GM19193 (cell line): Measurements from ENCODE around the gene MLH3.

Source experiments
- POLR2A ChIP-seq: IDR thresholded peaks from 4 replicates; pipeline ENCODE4 v1.6.1; 2011; ENCODE audit not compliant: insufficient read depth, insufficient read length; ENCODE audit errors: extremely low read depth

Gene MLH3

GRCh38 chr14:74985806-74986205 lies 65.5 kb downstream of the MLH3 start:
- TF ChIP-seq POLR2A = no peak

GRCh38 chr14:74985028-74985310 lies 66.3 kb downstream of the MLH3 start:
- no peak for TF ChIP-seq POLR2A

DNA sequence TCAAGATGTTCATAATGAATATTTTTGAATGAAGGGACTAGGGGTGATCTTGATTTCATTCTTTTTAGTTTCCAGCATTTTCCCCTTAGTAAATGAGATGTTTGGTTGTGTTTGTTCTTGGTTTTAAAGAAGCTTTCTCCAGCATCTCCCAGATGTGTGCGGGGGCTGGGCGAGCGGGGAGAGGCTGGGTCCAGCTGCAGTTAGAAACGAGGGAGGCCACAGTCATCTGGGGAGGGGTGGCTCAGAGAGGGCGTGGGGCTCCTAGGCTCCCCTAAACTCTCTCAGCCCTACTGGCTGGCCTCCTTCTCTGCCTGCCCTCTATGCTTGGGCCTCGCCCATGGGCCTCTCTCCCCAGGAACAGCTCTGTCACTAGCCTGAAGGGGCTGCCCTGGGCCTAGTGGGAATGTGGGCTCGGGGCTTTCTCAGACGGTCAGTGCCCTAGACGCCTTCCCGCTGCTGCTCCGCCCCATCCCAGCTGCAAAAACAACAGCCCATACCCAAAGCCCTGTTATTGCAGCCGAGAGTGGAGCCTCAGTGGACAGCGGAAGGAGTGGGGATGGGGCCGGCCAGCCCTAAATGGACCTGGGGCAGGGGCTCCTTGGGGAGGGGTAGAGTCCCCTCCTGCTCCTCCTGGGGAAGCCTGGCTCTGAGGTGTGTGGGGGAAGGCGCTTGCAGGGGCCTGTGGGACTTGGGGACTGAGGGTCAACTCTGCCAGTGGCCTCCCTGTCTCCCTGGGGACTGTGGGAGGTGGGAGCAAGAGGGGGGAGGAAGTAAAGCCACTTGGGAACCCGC lies 66.8 kb downstream of the MLH3 start:
- TF ChIP-seq POLR2A = no peak

DNA sequence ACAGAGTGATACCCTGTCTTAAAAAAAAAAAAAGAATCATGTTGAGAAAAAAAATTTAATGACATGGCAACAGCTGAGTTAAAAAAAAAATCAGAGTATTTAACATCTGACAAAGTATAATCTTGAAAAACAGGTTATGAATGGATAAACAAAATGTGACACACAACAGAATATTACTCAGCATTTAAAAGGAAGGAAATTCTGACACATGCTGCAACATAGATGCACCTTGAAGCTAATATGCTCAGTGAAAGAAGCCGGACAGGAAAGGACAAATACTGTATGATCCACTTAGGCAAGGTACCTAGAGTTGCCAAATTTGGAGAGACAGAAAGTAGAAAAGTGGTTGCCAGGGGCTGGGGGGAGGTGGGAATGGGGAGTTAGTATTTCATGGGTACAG lies 67.9 kb downstream of the MLH3 start:
- TF ChIP-seq POLR2A = no peak

DNA sequence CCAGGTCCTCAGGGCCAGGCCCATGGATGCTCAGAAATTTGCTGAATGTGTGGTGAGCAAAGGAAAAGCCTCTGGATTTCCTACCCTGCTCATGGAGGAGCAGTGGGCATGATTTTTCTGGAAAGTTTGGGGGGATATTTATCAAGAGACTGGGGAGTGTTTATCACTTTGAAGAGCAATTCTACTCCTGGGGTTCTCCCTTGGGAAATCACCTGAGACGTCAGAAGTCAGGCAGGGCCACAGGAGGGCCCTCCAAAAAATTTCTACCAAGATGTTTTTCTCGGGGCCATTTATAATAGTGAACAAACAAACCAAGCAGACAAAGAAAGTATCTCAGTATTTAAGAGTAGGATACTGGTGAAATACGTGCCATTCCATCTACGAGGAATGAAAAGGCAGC lies 68.6 kb downstream of the MLH3 start:
- TF ChIP-seq POLR2A = no peak

DNA sequence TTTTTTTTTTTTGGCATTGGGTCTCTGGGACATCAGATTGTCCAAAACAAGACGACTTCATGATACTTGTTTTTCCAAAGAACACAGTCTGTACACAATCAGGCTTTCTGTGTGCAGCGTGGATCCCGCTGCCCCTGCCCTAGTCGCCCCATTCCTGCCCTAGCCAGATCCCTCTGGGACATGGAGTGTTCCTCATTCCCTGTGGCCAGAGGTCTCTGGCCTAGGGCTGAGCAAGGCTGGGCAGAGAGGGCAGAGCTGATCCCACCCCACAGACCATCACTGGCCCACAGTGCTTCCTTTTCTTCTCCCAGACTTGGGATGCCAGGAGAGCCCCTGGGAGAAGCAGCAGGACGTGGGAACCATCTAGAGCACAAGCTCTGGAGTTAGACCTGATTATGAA lies 69.4 kb downstream of the MLH3 start:
- no peak for TF ChIP-seq POLR2A

DNA sequence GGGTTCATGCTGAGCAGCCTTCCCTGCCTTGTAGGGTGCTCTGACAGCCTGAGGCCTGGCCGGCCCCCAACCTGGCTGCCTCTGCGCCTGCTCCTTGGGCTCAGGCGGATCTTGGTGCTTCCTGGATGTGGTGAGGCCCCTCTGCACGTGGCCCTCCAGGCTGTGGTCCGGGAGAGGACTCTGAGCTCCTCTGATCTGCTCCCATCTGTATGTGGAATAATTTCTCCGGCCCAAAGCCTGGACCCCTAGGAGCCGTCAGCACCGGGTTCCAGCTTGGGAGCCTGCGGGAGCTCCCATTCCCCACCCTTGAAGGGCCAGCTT lies 69.8 kb downstream of the MLH3 start:
- no peak for TF ChIP-seq POLR2A

DNA sequence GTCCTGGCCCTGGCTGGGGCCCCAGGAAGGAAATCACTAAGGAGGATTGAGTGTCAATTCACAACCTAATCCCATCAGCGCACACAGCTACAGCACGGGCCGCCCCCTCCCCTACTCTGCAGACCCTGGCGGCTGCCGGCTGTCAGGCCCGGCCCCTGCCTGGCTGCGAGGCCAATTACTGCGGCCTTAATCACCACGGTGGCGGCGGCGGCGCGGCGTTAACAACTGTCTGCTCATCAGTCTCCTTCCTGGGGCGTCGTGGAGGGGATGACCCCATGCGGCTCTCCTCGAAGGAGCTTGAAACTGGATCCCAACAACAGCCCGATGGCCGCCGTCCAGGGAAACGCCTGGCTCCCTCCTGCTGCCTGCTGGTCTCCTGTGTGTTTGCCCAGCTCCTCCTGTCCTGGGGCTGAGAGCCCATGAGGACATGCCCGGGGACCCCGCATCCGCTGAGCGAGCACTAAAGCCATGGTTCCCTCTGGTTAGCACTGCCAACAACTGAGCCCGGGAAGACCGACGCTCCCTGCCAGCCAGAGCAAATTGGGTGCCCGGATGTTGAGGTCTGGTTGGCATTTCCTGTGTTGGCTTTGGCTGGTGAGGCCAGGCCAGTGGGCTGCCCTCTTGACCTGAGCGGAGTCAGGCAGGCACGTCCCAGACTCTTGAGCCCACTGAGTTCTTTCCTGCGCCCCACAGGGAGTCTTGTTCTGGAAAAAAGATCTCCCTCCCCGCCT lies 70.4 kb downstream of the MLH3 start:
- no peak for TF ChIP-seq POLR2A

GRCh38 chr14:74980398-74980730 lies 70.9 kb downstream of the MLH3 start:
- TF ChIP-seq POLR2A = no peak

DNA sequence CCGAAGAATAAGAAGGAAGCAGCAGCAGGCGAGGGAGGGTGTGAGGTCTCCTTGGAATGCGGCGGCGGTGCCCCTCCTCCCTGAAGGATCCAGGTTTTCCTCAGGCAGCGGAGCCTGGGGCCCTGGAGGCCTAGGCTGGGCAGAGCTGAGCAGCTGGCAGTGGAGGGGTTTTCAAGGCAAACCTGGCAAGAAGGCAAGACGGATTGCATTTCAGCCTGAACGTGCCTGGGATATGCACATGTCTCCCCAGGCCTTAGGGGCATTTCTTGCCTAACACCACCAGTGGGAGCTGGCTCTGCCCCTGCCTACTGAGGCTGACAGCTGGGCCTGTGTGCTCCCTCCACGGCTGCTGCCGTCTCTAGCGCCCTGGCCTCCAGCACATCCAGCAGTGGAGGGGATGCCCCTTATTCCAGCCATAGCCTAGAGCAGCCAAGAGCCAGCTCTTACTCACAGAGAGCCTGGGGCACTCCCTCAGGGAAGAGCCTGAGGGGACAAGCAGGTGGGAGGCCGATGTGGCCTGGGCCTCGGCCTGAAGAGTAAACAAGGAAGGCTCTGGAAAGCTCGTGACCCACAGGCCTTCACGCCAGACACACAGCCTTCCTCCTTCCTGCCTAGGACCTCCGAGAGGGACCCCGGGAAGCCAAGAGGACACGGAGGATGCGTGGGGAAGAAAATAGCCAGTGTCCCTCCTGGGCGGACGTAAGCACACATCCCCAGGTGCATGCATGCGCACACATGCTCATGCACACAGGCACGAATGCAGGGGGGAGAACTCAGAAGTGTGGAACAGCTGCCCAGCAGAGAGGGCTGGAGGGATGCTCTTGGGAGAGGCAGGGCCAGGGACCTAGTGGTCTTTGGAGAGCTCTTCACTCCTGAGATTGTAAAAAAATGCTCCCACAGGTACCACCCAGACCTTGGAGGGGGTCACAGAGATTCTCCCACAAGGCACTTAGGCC lies 71.5 kb downstream of the MLH3 start:
- no peak for TF ChIP-seq POLR2A

DNA sequence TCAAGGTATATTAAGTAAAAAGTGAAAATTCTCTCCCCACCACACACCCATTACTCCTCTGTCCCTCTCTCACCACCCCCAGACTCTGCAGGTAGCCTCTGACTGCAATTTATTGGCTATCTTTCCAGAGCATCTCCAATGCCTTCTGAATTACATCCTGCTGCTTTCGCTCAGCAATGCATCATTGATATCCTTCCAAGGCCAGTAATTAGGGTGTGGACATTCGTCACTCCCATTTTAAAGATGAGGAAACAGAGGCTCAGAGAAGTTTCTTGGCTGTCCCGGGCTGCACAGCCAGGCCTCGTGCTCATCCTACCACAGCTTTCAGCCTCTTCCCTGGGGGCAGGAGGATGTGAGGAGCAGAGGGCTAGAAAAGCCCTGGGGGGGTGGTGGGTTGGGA lies 72.2 kb downstream of the MLH3 start:
- no peak for TF ChIP-seq POLR2A

DNA sequence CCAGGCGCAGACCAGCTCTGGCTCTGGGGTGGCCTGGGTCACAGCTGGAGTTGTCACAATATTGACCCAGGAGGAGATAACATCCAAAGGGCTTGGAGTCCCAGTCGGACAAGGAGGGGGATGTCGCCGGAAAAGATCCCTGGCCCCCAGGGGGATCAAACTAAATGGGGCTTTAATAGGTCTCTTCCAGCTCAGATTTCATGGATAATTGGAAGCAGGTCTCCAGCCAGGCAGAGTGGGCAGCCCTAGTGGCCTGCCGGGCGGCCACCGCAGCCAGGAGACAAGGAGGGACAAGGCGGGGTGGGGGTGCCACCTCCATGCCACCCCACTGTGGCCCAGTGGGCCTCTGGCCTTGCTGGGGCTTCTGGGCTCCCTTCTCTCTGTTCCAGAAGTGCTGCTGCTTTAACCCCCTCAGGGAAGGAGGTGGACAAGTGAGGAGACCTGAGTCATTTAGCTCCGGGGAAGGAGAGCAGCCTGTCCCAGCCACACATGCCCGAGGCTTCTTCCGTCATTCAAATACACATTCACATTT lies 72.8 kb downstream of the MLH3 start:
- TF ChIP-seq POLR2A = no peak

DNA sequence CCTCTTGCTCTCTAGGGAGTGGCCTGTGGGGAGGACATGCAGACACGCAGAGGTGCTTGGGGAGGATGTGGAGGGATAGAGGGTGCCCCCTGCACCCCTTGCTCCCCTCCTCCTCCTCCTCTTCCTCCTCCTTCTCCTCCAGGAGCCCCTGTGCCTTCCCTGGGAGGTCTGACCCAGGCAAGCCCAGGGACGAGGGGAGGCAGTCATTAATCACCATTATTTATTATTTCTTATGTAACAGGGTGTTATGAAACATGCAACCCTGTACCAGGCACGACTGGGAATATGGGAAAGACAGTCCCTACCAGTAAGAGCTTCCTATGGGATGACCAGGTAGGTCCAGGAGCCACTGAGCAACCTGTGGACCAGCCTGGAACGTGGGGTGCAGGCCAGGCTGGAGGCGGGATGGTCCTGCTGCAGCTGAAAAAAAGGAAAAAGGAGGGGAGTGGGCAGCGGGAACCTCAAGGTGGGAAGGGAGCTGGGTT lies 73.3 kb downstream of the MLH3 start:
- no peak for TF ChIP-seq POLR2A

- no peak for TF ChIP-seq POLR2A
These were observed 73.9 kb downstream of the MLH3 start for GRCh38 chr14:74977164-74977900.
